IMR-90 (cell line): Measurements from ENCODE around the gene CLTRN. TPM values are rescaled to one million over a fixed set of nuclear protein-coding genes. Genes with fewer than 3 reads are reported as not detected.

Experiments used
- ATAC-seq: fragments of 200-7000 bp; cut with Tn5 transposase; 2 replicates; pipeline ENCODE4 v1.9.1; 2020; ENCODE audit warnings: low read depth, mild to moderate bottlenecking, moderate library complexity
- BruUV-seq: library from RNA; stranded (reverse); fragments of 400-500 nt; replicated peaks from 2 replicates; lab custom pipeline; 2021; lab: Mats Ljungman, UMichigan
- CTCF ChIA-PET: fragments of 300-600 bp; formaldehyde crosslinking; extraction: SDS; loops from one replicate; lab custom pipeline; 2021; ENCODE audit warnings: antibody characterized with exemption; lab: Yijun Ruan, JAX
- POLR2A ChIA-PET: fragments of 300-600 bp; sonication (Branson Sonifier 250); formaldehyde crosslinking; loops from one replicate; lab custom pipeline; 2022; ENCODE audit warnings: antibody characterized with exemption; ENCODE audit not compliant: unreplicated experiment; lab: Charles Lee
- DNase-seq: peaks from one replicate; pipeline ENCODE4 v3.0.0; 2013
- H2AFZ ChIP-seq: replicated peaks from 2 replicates; pipeline ENCODE3; 2013; ENCODE audit warnings: low read length, mild to moderate bottlenecking; ENCODE audit not compliant: poor library complexity
- H2AK5ac ChIP-seq: 2 replicates; pipeline ENCODE4 v1.6.1; 2013; ENCODE audit warnings: low read depth, low read length, inconsistent platforms
- H2AK9ac ChIP-seq: replicated peaks from 2 replicates; pipeline ENCODE3; 2013; ENCODE audit warnings: mild to moderate bottlenecking, low read depth, low read length, moderate library complexity; ENCODE audit not compliant: poor library complexity
- H2BK120ac ChIP-seq: 2 replicates; pipeline ENCODE4 v1.6.1; 2013; ENCODE audit warnings: low read depth, low read length, inconsistent platforms
- H2BK15ac ChIP-seq: 3 replicates; pipeline ENCODE4 v1.6.1; 2013; ENCODE audit warnings: low read depth, low read length, inconsistent platforms
- H2BK20ac ChIP-seq: 2 replicates; pipeline ENCODE4 v1.6.1; 2013; ENCODE audit warnings: low read depth, mild to moderate bottlenecking, inconsistent platforms, low read length, moderate library complexity
- H2BK5ac ChIP-seq: 2 replicates; pipeline ENCODE4 v1.6.1; 2013; ENCODE audit warnings: mild to moderate bottlenecking, low read depth, low read length, inconsistent platforms; ENCODE audit not compliant: poor library complexity, severe bottlenecking
- H3K14ac ChIP-seq: replicated peaks from 2 replicates; pipeline ENCODE4 v1.6.1; 2013; ENCODE audit warnings: low read depth, low read length, inconsistent platforms
- H3K18ac ChIP-seq: 2 replicates; pipeline ENCODE4 v1.6.1; 2013; ENCODE audit warnings: low read depth, low read length, control low read depth
- H3K23ac ChIP-seq: 2 replicates; pipeline ENCODE4 v1.6.1; 2013; ENCODE audit warnings: low read depth, low read length, inconsistent platforms
- H3K27ac ChIP-seq: 2 replicates; pipeline ENCODE4 v1.5.1; 2013; ENCODE audit warnings: mild to moderate bottlenecking, control low read depth, low read length; ENCODE audit not compliant: insufficient read depth
- H3K27me3 ChIP-seq: 2 replicates; pipeline ENCODE4 v1.6.1; 2013; ENCODE audit warnings: low read length; ENCODE audit not compliant: control insufficient read depth, insufficient read depth
- H3K36me3 ChIP-seq: 2 replicates; pipeline ENCODE4 v1.6.1; 2013; ENCODE audit warnings: low read length, mixed read lengths; ENCODE audit not compliant: control insufficient read depth, insufficient read depth
- H3K4ac ChIP-seq: 2 replicates; pipeline ENCODE4 v1.6.1; 2013; ENCODE audit warnings: low read depth, low read length, inconsistent platforms
- H3K4me1 ChIP-seq: 2 replicates; pipeline ENCODE4 v1.6.1; 2013; ENCODE audit warnings: low read length, mixed read lengths; ENCODE audit not compliant: control insufficient read depth, insufficient read depth
- H3K4me2 ChIP-seq: 2 replicates; pipeline ENCODE4 v1.6.1; 2013; ENCODE audit warnings: low read depth, mild to moderate bottlenecking, control low read depth, low read length, moderate library complexity
- H3K4me3 ChIP-seq: 2 replicates; pipeline ENCODE4 v1.5.1; 2013; ENCODE audit warnings: low read depth, mild to moderate bottlenecking, control low read depth, low read length, moderate library complexity; ENCODE audit not compliant: insufficient read depth
- H3K56ac ChIP-seq: 2 replicates; pipeline ENCODE4 v1.6.1; 2013; ENCODE audit warnings: low read length, inconsistent platforms; ENCODE audit not compliant: insufficient read depth; ENCODE audit errors: extremely low read depth
- H3K79me1 ChIP-seq, 2 experiments: 2 replicates each; pipeline ENCODE4 v1.6.1; 2013; ENCODE audit warnings: low read length in 2 of 2, inconsistent platforms in 1 of 2, low read depth in 1 of 2
- H3K9ac ChIP-seq: 2 replicates; pipeline ENCODE4 v1.6.1; 2013; ENCODE audit warnings: low read depth, low read length, control low read depth
- H3K9me1 ChIP-seq: 2 replicates; pipeline ENCODE4 v1.6.1; 2013; ENCODE audit warnings: low read length, inconsistent platforms; ENCODE audit not compliant: insufficient read depth
- H3K9me3 ChIP-seq: 2 replicates; pipeline ENCODE4 v1.6.1; 2013; ENCODE audit warnings: low read length; ENCODE audit not compliant: control insufficient read depth, insufficient read depth
- H4K20me1 ChIP-seq: 2 replicates; pipeline ENCODE4 v1.6.1; 2013; ENCODE audit warnings: low read length, inconsistent platforms; ENCODE audit not compliant: insufficient read depth
- H4K5ac ChIP-seq: 2 replicates; pipeline ENCODE4 v1.6.1; 2013; ENCODE audit warnings: mild to moderate bottlenecking, low read depth, low read length, control low read depth
- H4K8ac ChIP-seq, 2 experiments: 2 replicates each; pipeline ENCODE4 v1.6.1; 2013; ENCODE audit warnings: low read depth in 2 of 2, low read length in 2 of 2, control low read depth in 1 of 2, inconsistent platforms in 1 of 2
- H4K91ac ChIP-seq: 2 replicates; pipeline ENCODE4 v1.6.1; 2013; ENCODE audit warnings: low read depth, low read length, inconsistent platforms; ENCODE audit not compliant: insufficient read depth
- CEBPB ChIP-seq: IDR thresholded peaks from 2 replicates; pipeline ENCODE4 v1.6.1; 2012; ENCODE audit warnings: low read depth, low read length, improper control_type of control experiment
- CHD1 ChIP-seq: IDR thresholded peaks from 2 replicates; pipeline ENCODE4 v1.6.1; 2012; ENCODE audit warnings: low read depth, low read length, improper control_type of control experiment
- ELK1 ChIP-seq: fragments of 150-350 bp; IDR thresholded peaks from 2 replicates; pipeline ENCODE4 v1.6.1; 2016; ENCODE audit warnings: low read depth, mild to moderate bottlenecking, low read length, moderate library complexity, borderline replicate concordance
- FOS ChIP-seq: fragments of 150-350 bp; IDR thresholded peaks from 2 replicates; pipeline ENCODE4 v1.6.1; 2016; ENCODE audit warnings: low read depth, low read length
- MAFK ChIP-seq: IDR thresholded peaks from 2 replicates; pipeline ENCODE4 v1.6.1; 2012; ENCODE audit warnings: low read depth, low read length, improper control_type of control experiment
- MAZ ChIP-seq: IDR thresholded peaks from 2 replicates; pipeline ENCODE4 v1.6.1; 2012; ENCODE audit warnings: low read depth, mild to moderate bottlenecking, low read length, improper control_type of control experiment, moderate library complexity, borderline replicate concordance
- NFE2L2 ChIP-seq: fragments of 150-350 bp; IDR thresholded peaks from 2 replicates; pipeline ENCODE4 v1.6.1; 2016; ENCODE audit warnings: low read depth, mild to moderate bottlenecking, low read length
- RAD21 ChIP-seq: IDR thresholded peaks from 2 replicates; pipeline ENCODE4 v1.6.1; 2012; ENCODE audit warnings: low read length, improper control_type of control experiment
- RCOR1 ChIP-seq: IDR thresholded peaks from 2 replicates; pipeline ENCODE4 v1.6.1; 2012; ENCODE audit warnings: mild to moderate bottlenecking, low read length, improper control_type of control experiment; ENCODE audit not compliant: insufficient replicate concordance
- USF2 ChIP-seq: fragments of 150-350 bp; IDR thresholded peaks from 2 replicates; pipeline ENCODE4 v1.6.1; 2017; ENCODE audit warnings: mild to moderate bottlenecking, antibody characterized with exemption, low read length, low read depth
- WGBS, 2 experiments: methylation state at CpG; one replicate each; pipeline versions ENCODE4 v1.1.5 to v1.1.7; 2013; ENCODE audit warnings: missing lambda C conversion rate in 2 of 2; ENCODE audit not compliant: insufficient read length in 1 of 2; ENCODE audit errors: extremely low coverage in 2 of 2; 5-methylcytosine and 5-hydroxymethylcytosine counted together
- dilution Hi-C: fragments of 300-500 bp; cut with HindIII; formaldehyde crosslinking; loops from one replicate; pipeline ENCODE4 v1.14.3; 2018; ENCODE audit warnings: low sequenced_read_pairs; ENCODE audit not compliant: unreplicated experiment
- in situ Hi-C: fragments of 300-500 bp; cut with MboI; formaldehyde crosslinking; loops from 3 replicates; pipeline ENCODE4 v1.14.3; 2019; ENCODE audit warnings: low sequenced_read_pairs, inconsistent platforms, mixed read lengths
- intact Hi-C: fragments of 100-400 bp; cut with micrococcal nuclease; formaldehyde crosslinking; loops from 2 replicates; pipeline ENCODE4 v1.10.0; 2022
- polyA plus RNA-seq, 3 experiments: library from polyadenylated mRNA; depleted of rRNA; stranded (reverse); fragments of >200 nt; gene quantifications; 2 replicates each; pipeline ENCODE4 v1.2.3, GENCODE V29; 2012; ENCODE audit warnings: low replicate concordance in 1 of 3
- total RNA-seq: library from RNA; depleted of rRNA; stranded (reverse); fragments of >200 nt; gene quantifications from 2 replicates; pipeline ENCODE4 v1.2.3, GENCODE V29; 2012

Gene CLTRN
- total and polyA plus RNA-seq, 2 of the 4 experiments (the other 2 are of a cell fraction) = under 0.01 to 0.17 TPM

- H3K4me3 ChIP-seq = no peak overlapping the region
- no peak overlapping the region for H2BK15ac ChIP-seq
- H3K9me3 ChIP-seq = no peaks in the 10 kb centered on the region
- no peaks in the 10 kb centered on the region for H3K27me3 ChIP-seq
- H3K56ac ChIP-seq = no peak overlapping the region
- no peak overlapping the region for H3K4me2 ChIP-seq
- DNase-seq (no peak), ATAC-seq (no peak)
- no peaks in the 10 kb centered on the region for H3K4me1 ChIP-seq
- no peak overlapping the region for H2BK5ac ChIP-seq
- H2BK20ac ChIP-seq = no peak overlapping the region
- H2AK9ac ChIP-seq = no peak overlapping the region
- intact Hi-C loops (no loop called here), in situ Hi-C loops (no loop called here), dilution Hi-C loops (no loop called here)
- no peak overlapping the region for H3K27ac ChIP-seq
- no peak overlapping the region for H3K9ac ChIP-seq
- BruUV-seq = no TSS peak
- ChIA-PET POLR2A (no interaction called here), CTCF (no interaction called here)
- no peak overlapping the region for H2AFZ ChIP-seq
- TF ChIP-seq USF2 (no peak), ELK1 (no peak), RAD21 (no peak), FOS (no peak), MAZ (no peak), NFE2L2 (no peak), CEBPB (no peak), RCOR1 (no peak), CHD1 (no peak), MAFK (no peak)
- no peak overlapping the region for H4K91ac ChIP-seq
- no peaks in the 10 kb centered on the region for H3K36me3 ChIP-seq
- no peak overlapping the region for H3K4ac ChIP-seq
- no peak overlapping the region for H2AK5ac ChIP-seq
- H3K79me1 ChIP-seq = no peaks in the 10 kb centered on the region
- WGBS, 2 experiments = no CpG with 5 or more reads among the region's 6 CpGs
- H4K8ac ChIP-seq = no peak overlapping the region
- no peak overlapping the region for H3K18ac ChIP-seq
- H4K5ac ChIP-seq = no peak overlapping the region
- H4K20me1 ChIP-seq = no peaks in the 10 kb centered on the region
- no peaks in the 10 kb centered on the region for H3K9me1 ChIP-seq
- no peak overlapping the region for H3K14ac ChIP-seq
- no peak overlapping the region for H2BK120ac ChIP-seq
- H3K23ac ChIP-seq = no peak overlapping the region
These were observed 47.5 kb downstream of the CLTRN start for GRCh38 chrX:15617111-15617510.
